Suprapubic skin (tissue), 4 donors: Measurements from ENCODE around the gene ZC3HAV1. TPM values are rescaled to one million over a fixed set of nuclear protein-coding genes. Genes with fewer than 3 reads are reported as not detected.

Source experiments
- DNase-seq, 2 donors: peaks; one replicate each; pipeline ENCODE4 v3.0.0-alpha.2; 2019; ENCODE audit warnings: low spot score in 2 of 2
- H3K27ac ChIP-seq: fragments of 200-600 bp; sonication (generic); one replicate; pipeline ENCODE4 v1.5.1; 2019
- H3K27me3 ChIP-seq: fragments of 200-600 bp; sonication (generic); one replicate; pipeline ENCODE4 v1.5.1; 2019
- H3K36me3 ChIP-seq: fragments of 200-600 bp; sonication (generic); one replicate; pipeline ENCODE4 v1.5.1; 2019
- H3K4me1 ChIP-seq: fragments of 200-600 bp; sonication (generic); one replicate; pipeline ENCODE4 v1.5.1; 2019
- H3K4me3 ChIP-seq: fragments of 200-600 bp; sonication (generic); one replicate; pipeline ENCODE4 v1.5.1; 2019; ENCODE audit warnings: mild to moderate bottlenecking
- H3K9me3 ChIP-seq: fragments of 200-600 bp; sonication (generic); one replicate; pipeline ENCODE4 v1.5.1; 2019
- CTCF ChIP-seq, 2 donors: fragments of 200-600 bp in 1 of 2; fragments of 450-650 bp in 1 of 2; sonication (generic) in 1 of 2; IDR thresholded peaks; one replicate each; pipeline ENCODE4 v1.5.1; 2016 to 2019; ENCODE audit warnings: antibody characterized with exemption in 2 of 2, mild to moderate bottlenecking in 1 of 2, moderate library complexity in 1 of 2
- EP300 ChIP-seq: sonication (generic); formaldehyde crosslinking; IDR thresholded peaks from one replicate; pipeline ENCODE4 v1.6.1; 2017; ENCODE audit warnings: antibody characterized with exemption
- POLR2A ChIP-seq, 2 donors: fragments of 450-650 bp; IDR thresholded peaks; one replicate each; pipeline ENCODE4 v1.6.1; 2017; ENCODE audit warnings: antibody characterized with exemption in 2 of 2, mild to moderate bottlenecking in 2 of 2, moderate library complexity in 2 of 2
- POLR2AphosphoS5 ChIP-seq, 3 donors: sonication (generic); formaldehyde crosslinking; IDR thresholded peaks; one replicate each; pipeline ENCODE4 v1.6.1; 2017; ENCODE audit warnings: antibody characterized with exemption in 3 of 3
- WGBS: methylation state at CpG from one replicate; pipeline ENCODE4 v1.1.5; 2018; 5-methylcytosine and 5-hydroxymethylcytosine counted together
- total RNA-seq, 4 donors: library from RNA; depleted of rRNA; stranded (reverse); fragments of >200 nt; gene quantifications; one replicate each; pipeline ENCODE4 v1.1.0, GENCODE V29; 2016

The ZC3HAV1 gene
- total RNA-seq, 4 donors from 2014 or later: 27.0 to 34.4 (median 29.8) TPM

- peak; percentile 83 to 84 for DNase-seq
- H3K36me3 ChIP-seq: peaks cover 85% of the 10 kb centered on the region
- 40% methylated on average over 9 of the region's 9 CpGs for WGBS
- H3K9me3 ChIP-seq: no peaks in the 10 kb centered on the region
- TF ChIP-seq CTCF (IDR thresholded peaks at IDR 0.05) (peak; percentile 71 to 77), EP300 (no peak)
- H3K4me1 ChIP-seq: peaks cover 5% of the 10 kb centered on the region
- H3K4me3 ChIP-seq: no peak overlapping the region
- H3K27me3 ChIP-seq: no peaks in the 10 kb centered on the region
- H3K27ac ChIP-seq: no peak overlapping the region
Observed at GRCh38 chr7:139075031-139075652, 34.4 kb downstream of the ZC3HAV1 start.

- no peaks in the 10 kb centered on the region for H3K9me3 ChIP-seq
Observed at GRCh38 chr7:139072796-139073195, 36.7 kb downstream of the ZC3HAV1 start.

GRCh38 chr7:139071680-139072079 is 37.8 kb downstream of the ZC3HAV1 start:
- Histone ChIP-seq H3K4me3 (no peak overlapping the region), H3K27ac (no peak overlapping the region), H3K27me3 (no peaks in the 10 kb centered on the region), H3K9me3 (no peaks in the 10 kb centered on the region), H3K36me3 (peaks cover 78% of the 10 kb centered on the region), H3K4me1 (peaks cover 5% of the 10 kb centered on the region)
- no peak for DNase-seq
- TF ChIP-seq POLR2AphosphoS5 (IDR thresholded peaks at IDR 0.05): no peak
- 79% methylated on average over 3 of the region's 3 CpGs for WGBS

More at GRCh38 chr7:139072796-139073195, 36.7 kb downstream of the ZC3HAV1 start:
- H3K27me3 ChIP-seq: no peaks in the 10 kb centered on the region
- peaks cover 5% of the 10 kb centered on the region for H3K4me1 ChIP-seq
- no peak overlapping the region for H3K27ac ChIP-seq
- peaks cover 82% of the 10 kb centered on the region for H3K36me3 ChIP-seq
- TF ChIP-seq EP300 (no peak), POLR2A (IDR thresholded peaks at IDR 0.05) (no peak), CTCF (IDR thresholded peaks at IDR 0.05) (no peak), POLR2AphosphoS5 (IDR thresholded peaks at IDR 0.05) (no peak)
- H3K4me3 ChIP-seq: no peak overlapping the region
- no peak for DNase-seq
- WGBS: 90% methylated on average over 8 of the region's 8 CpGs

- Histone ChIP-seq H3K4me1 (no peaks in the 10 kb centered on the region), H3K36me3 (peaks cover 93% of the 10 kb centered on the region), H3K9me3 (no peaks in the 10 kb centered on the region), H3K4me3 (no peak overlapping the region), H3K27me3 (no peaks in the 10 kb centered on the region), H3K27ac (no peak overlapping the region)
- WGBS: 95% methylated on average over 9 of the region's 9 CpGs
- DNase-seq: no peak
- no peak for TF ChIP-seq CTCF (IDR thresholded peaks at IDR 0.05)
- TF ChIP-seq POLR2AphosphoS5 (IDR thresholded peaks at IDR 0.05): no peak
- TF ChIP-seq EP300: no peak
- no peak for TF ChIP-seq POLR2A (IDR thresholded peaks at IDR 0.05)
Observed at GRCh38 chr7:139068544-139069399, 40.7 kb downstream of the ZC3HAV1 start.

GRCh38 chr7:139066315-139066714 is 43.2 kb downstream of the ZC3HAV1 start:
- no peaks in the 10 kb centered on the region for H3K9me3 ChIP-seq
- H3K27ac ChIP-seq: no peak overlapping the region
- H3K4me3 ChIP-seq: no peak overlapping the region
- 87% methylated on average over 9 of the region's 9 CpGs for WGBS
- H3K36me3 ChIP-seq: peaks cover 89% of the 10 kb centered on the region
- H3K4me1 ChIP-seq: no peaks in the 10 kb centered on the region
- no peaks in the 10 kb centered on the region for H3K27me3 ChIP-seq
- TF ChIP-seq CTCF (IDR thresholded peaks at IDR 0.05) (no peak), EP300 (no peak), POLR2A (IDR thresholded peaks at IDR 0.05) (no peak), POLR2AphosphoS5 (IDR thresholded peaks at IDR 0.05) (no peak)
- DNase-seq: no peak
